ENCODE data around the gene ANO3. TPM values are rescaled to one million over a fixed set of nuclear protein-coding genes. Genes with fewer than 3 reads are reported as not detected.
"Not testable (repeated sequence)": the region's sequence is repeated elsewhere in the genome, so short reads cannot be mapped to it uniquely, and the experiment has no call there.

Gene ANO3
- total RNA-seq (2014; rRNA removed; shearing (Covaris generic)) = not detected in 2 replicates

DNA sequence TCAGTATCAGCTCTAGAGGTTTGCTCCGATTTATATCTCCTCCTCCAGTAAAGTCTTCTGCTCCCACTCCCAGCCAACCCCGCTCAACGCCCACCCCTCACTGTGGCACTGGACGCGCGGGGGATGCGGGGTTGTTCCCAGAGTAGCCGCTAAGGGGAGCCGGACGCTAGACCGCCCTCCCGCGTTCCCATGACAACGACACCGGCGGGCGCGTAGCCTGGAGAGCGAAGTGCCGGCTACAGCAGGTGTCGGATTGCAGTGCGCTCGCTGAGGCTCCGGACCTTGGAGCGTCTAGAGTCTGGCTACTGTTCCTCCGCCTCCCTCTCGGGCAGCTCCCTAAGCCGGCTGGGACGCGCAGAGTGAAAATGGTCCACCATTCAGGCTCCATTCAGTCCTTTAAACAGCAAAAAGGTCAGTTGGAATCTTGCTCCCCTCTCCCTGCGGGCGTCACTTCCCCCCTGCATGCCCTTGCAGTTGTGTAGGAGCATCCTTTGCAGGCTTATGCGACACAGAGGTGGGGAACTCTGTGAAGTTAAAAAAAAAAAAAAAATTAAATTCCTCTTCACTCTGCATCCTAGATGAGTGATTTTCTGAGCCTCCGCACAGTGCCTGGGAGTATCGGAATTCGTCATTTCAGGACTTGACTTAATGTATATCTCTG, at the start of gene ANO3:
Gene ANO3 (plus strand): TSS at position 220 of the 661 bp plus-strand sequence. CDS start 146 bp downstream, at position 366.
- in situ Hi-C loops (cut with HindIII; ENCODE audit: low sequenced_read_pairs) = no loop called here
- peak; percentile 41 for DNase-seq (ENCODE audit: low spot score)

DNA sequence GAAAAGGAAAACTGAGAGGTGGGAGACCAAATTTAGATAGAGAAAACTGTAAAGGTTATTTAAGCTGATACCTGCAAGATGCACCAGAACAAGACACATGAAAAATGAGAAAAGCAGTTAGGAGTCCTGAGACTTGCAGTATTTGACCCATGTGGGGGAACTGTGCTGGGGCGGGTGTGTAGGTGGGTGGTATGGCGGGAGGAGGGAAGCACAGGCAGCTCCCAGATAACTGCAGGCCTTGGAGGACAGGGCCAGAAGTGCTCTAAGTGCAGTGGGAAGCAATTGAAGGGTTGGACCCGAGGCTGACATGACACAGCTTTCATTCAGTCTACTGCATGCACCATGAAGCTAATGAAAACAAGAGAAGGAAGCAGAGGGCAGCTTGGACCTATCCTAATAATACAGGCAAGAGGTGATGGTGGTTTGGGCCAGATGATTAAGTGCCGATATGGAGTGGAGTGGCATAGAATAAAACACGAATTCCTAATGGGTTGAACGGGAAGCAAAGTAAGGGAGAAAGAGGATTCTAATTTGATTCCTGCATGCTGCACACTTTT, 48.0 kb upstream of the ANO3 start:
- in situ Hi-C loops (cut with HindIII; ENCODE audit: low sequenced_read_pairs) = no loop called here
- DNase-seq (ENCODE audit: low spot score) = no peak

DNA sequence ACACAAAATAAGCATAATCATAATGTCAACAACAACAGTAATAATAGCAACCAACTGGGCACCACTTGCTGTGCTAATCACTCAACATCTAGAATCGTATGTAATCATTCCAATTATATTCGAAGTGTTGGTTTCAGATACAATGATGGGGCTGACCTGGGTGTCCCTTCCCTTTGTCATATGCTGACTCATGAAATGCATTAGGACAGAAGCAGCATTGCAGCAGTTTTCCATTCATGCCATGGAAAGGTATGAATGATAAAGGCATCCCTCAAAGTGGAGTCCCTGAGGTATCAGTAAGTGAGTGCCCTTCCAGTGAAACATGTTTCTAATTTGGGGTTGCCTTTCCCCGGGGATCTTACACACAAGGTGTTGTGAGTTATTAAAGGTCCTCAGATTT, 46.3 kb upstream of the ANO3 start:
- in situ Hi-C loops (cut with HindIII; ENCODE audit: low sequenced_read_pairs) = no loop called here

DNA sequence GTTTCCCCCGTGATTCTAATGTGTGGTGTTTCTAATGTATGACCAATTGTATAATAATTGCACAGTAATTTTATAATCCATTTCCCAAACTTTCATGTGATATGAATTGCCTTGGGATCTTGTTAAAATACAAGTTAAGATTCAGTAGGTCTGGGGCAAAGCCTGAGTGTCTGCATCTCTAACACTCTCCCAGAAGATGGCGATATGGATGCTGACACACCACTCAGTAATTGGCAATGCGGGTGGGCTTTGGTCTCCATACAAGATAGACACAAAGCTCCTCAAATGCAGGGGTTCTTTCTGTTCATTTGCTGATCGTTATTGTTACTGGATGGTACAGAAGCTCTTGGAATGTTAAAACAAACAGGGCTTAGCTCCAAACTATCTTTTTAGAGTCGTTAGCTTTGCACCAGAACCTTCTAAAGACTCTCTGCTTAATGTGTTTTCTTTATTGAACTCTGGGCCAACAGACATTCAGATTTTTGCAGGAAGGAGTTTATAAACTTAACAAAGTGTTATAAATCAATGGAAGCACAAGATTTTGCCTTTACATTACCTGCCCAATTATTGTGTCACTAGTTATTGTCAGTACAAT, 45.4 kb upstream of the ANO3 start:
- DNase-seq (ENCODE audit: low spot score) = no peak
- in situ Hi-C loops (cut with HindIII; ENCODE audit: low sequenced_read_pairs) = no loop called here

More for the DNA sequence above, 46.3 kb upstream of the ANO3 start:
- DNase-seq (ENCODE audit: low spot score) = no peak

DNA sequence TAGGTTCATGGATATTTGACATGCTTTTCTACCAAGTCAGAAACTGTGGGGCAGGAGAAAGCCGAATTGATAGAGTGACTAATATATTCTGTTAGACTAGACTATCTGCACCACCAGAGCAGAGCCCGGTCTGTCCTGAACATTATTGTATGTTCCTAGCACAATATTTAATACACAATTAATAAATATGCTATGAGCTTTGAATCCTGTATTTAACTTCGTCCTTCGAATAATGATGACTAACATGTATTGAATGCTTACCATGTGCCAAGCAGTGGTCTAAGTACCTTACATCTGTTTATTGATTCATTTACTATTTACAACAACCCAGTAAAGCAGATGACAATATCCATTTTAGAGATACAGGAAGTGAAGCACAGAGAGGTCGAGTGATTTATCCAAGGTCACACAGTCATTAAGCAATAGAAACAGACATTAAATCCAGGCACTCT, 44.8 kb upstream of the ANO3 start:
- in situ Hi-C loops (cut with HindIII; ENCODE audit: low sequenced_read_pairs) = no loop called here
- DNase-seq (ENCODE audit: low spot score) = no peak

DNA sequence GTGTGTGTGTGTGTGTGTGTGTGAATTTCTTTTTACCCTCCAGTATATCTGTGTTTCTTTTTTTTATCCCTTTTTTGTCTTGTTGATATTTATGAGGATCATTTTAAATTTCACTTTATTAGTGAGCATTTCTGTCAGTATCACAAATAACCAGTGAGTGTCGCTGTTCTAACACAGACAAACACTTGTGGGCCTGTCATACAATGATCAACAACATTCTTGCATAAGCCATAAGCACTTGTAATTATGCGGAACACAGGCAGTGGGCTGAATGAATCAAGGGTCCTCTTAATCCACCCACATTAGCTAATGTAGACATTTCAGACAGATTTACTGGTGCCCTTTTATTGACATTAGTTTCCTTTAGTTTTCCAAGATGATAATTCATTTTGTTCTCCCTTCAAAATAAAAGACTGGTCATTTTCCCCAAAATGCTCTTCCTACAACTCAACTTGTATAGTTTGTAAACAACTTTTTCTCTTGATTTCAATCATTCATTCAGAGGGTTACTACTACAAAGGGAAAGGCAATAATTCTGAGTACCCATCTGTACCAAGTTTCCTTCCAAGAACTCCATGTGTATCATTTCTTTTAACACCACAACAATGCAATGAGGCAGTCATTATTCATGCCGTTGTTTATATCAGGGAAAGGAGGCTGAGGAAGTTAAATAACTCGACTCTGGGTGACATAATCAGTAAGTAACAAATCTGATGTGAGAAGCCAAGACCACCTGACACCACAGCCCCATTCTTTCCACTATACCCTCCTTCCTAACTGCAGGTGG, 34.5 kb upstream of the ANO3 start:
- peak; percentile 22 for DNase-seq (ENCODE audit: low spot score)
- in situ Hi-C loops (cut with HindIII; ENCODE audit: low sequenced_read_pairs) = no loop called here

DNA sequence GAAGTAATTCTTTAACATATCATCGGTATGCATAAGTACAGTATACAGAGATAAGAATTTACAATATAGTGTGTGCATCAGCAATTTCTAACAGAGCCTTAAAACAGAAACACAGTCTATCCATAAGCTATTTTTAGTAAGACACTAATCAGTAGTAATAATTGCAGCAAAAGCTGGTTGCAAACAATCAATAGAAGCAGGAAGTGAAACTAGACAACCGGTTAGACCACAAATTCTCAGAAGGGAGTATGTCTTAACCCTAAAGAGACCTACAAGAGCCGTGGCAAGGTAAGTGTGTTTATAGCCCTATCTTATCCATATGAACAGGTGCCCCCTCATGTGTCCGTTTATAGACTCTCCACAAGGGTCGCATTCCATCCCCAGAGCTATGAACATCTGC, 15.6 kb upstream of the ANO3 start:
- DNase-seq (ENCODE audit: low spot score); in situ Hi-C loops (cut with HindIII; ENCODE audit: low sequenced_read_pairs): not testable (repeated sequence)

DNA sequence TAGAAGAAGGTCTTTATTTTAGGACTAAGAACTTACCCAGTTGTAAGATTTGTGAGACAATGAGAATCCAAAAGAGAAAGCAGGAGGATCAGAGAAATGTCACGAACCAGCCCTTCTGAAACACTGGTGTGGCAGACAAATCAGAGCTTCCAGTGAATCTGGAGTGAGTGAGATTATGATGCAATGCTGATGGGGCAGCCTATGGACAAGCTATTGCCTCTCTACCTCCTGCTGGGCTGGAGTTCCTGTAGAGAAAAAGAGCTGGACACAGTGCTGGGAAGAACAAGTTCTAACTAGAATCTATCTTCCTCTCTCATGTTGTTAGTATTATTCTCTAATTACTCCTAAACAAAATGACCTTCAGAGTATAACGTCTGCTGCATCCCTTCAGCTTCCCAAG, 12.0 kb upstream of the ANO3 start:
- DNase-seq (ENCODE audit: low spot score) = no peak
- in situ Hi-C loops (cut with HindIII; ENCODE audit: low sequenced_read_pairs) = no loop called here

DNA sequence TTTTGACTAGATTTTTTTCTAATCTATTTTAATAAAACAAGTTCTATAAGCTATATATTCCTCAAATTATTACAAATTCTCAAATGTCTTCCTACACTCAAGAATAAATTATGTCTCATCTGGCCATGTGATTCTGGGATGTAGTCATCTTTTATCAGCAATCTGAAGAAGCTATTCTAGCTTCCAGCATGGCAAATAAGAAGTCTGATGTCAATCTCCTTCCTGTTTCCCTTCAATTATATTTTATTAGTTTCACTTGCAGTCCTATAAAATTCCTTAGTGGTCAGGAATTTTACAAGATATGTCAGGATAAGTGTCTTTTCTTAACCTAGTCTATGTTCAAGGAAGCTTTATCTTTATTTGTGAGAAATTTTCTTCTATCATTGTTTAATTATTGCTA, 10.4 kb upstream of the ANO3 start:
- in situ Hi-C loops (cut with HindIII; ENCODE audit: low sequenced_read_pairs) = no loop called here

DNA sequence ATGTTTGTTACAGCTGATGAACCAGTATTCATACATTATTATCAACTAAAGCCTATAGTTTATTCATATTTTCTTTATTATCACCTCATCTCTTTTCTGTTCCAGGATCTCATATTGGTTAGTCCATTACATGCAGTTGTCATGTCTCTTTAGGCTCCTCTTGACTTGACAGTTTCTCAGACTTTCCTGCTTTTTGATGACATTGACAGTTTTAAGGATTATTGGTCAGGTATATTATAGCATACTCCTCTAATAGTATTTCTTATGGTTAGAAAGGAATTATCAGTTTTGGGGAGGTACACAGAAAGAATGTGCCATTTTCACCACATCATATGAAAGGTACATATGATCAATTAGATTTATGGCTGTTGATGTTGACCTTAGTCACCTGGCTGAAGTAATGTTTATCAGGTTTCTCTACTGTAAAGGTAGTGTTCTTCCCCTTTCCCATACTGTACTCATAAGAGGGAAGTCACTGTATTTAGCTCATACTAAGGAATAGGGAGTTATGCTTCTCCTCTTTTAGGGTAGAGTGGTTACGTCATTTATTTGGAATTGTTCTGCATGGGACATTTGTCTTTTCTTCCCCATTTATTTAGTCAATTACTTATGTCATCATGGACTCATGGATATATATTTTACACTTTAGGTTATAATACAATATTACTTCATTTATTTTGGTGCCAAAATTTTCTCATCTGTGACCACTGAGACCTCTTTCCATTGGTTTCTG, 9.4 kb upstream of the ANO3 start:
- in situ Hi-C loops (cut with HindIII; ENCODE audit: low sequenced_read_pairs) = no loop called here
- DNase-seq (ENCODE audit: low spot score) = no peak

More for the DNA sequence above, 10.4 kb upstream of the ANO3 start:
- no peak for DNase-seq (ENCODE audit: low spot score)

DNA sequence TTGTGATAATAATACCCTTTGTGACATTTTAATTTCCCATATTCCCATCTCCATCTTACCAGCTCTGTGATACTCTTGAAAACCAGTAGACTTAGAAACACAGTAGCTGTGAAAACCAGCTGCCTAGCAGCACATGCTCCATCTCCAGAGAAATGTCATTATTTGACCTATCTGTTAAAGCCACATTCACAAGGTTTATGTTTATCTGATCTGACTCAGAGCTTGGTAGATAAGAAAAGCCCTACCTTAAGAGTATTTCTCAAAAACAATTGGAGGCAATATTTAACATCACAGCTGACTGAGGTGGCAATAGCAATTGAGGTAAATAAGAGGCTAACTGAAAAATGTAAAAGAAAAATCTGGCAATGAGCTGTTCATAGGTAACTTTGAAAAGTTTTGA, 8.1 kb upstream of the ANO3 start:
- no peak for DNase-seq (ENCODE audit: low spot score)
- in situ Hi-C loops (cut with HindIII; ENCODE audit: low sequenced_read_pairs) = no loop called here

DNA sequence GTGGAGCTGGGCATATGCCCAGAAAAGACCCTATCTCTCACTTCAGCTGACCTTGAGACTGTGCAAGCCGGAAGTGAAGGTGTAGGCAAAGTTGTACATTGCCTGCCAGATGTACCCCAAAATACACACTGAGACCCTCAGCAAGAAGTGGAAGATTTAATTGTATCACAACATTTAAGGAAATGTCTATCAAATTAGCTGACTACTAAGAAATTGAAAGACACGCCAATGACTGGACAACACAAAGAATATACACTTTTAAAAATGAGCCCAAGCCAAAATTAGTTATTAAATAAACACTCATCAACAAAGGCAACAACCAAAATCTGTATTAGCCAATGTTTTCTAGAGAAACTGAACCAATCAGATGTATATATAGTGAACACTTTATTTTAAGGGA, 7.7 kb upstream of the ANO3 start:
- in situ Hi-C loops (cut with HindIII; ENCODE audit: low sequenced_read_pairs) = no loop called here
- DNase-seq (ENCODE audit: low spot score) = no peak

DNA sequence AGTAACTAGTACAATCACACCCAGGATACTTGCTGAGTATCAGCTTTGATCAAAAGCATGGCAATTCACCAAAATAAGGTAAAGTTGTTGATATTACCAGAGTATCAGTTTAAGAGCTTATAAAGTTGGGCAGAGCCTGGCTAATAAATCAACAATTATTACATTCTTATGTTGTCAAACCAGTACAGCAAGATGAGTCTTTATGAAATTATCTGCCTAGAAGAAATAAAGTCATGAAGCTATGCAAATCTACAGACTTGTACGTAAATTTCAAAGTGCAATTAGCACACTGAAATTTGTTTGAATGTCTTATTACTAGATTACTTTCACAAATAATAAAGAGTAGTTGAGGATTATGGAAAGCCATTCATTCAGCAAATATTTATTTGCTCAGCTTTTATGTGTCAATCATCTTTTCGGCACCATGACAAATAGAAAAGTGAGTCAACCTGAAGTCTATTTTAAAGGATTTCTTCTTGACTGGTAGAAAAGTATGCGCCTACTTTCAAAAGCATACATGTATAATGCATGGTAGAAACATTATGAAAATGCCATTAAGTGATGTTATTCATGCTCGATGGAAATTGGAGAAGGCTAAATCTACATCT, 5.0 kb upstream of the ANO3 start:
- in situ Hi-C loops (cut with HindIII; ENCODE audit: low sequenced_read_pairs) = no loop called here
- no peak for DNase-seq (ENCODE audit: low spot score)

DNA sequence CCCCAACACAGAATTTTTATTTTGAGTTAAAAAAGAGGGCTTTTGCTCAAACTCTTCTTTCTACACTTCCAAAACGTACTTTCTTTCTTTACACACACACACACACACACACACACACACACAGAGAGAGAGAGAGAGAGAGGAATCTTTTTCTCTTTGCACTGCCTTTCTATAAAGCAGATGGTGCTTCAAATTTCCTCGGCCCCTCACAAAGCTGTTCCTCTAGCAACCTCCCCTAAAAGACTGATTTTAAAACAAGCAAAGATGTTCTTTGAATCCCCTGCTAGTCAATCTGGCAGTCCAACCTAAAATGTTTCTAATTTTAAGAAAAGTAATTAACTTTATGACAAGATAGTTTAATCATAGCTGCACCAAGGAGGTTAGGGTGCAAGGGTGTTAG, 2.7 kb upstream of the ANO3 start:
- in situ Hi-C loops (cut with HindIII; ENCODE audit: low sequenced_read_pairs) = no loop called here
- no peak for DNase-seq (ENCODE audit: low spot score)

DNA sequence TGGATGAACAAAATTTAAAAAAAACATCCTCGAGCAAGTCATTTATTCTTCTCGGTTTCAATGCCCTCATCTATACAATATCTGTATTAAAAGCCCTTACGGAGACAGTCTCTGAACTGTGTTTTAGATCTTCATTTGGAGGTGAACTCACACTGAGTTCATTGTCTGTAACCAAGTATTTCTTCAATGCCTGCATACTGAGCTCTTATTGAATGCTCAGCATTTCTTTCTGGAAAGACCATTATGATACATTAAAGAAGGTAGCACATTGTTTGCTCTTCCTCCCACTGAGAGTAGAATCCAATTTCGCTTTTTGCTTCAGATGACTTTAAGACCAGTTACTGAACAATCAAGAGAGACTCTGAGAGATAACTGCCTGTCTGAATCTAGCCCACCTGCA, 1.7 kb upstream of the ANO3 start:
- no peak for DNase-seq (ENCODE audit: low spot score)
- in situ Hi-C loops (cut with HindIII; ENCODE audit: low sequenced_read_pairs) = no loop called here

DNA sequence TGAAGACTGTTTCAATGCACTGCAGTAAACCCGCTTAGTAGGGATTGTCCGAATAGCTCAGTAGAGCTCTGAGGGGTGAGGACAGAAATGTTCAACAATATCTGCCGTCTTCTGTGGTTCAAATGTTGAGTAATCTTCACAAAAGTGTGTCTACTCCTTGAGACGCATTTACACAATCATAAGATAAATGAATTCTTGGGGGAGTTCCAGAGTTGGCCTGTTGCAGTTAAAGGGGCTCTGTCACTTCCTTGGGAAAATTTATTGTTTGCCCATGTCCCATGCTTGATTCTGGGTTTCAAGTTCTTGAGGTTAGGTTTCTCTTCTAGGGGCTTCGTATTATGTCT, 614 bp downstream of the ANO3 start:
- in situ Hi-C loops (cut with HindIII; ENCODE audit: low sequenced_read_pairs) = no loop called here
- DNase-seq (ENCODE audit: low spot score) = no peak

DNA sequence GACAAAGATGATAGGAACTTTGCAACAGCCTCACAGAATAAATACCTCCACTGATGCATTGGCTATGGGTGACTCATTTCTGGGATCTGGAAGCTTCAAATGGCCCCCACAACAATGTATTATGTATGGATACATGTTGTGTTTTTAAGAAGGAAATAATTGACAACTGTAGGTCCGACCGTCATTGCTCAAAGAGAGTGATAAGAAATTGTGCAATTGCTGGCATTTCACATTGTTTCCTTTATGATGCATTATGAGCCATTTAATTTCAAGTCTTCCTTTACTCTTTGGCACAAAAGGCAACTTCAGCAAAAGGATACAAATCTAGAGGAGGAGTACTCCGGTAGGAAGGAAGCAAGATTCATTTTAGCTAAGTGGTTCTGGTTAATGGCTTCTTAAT, 2.0 kb downstream of the ANO3 start:
- no peak for DNase-seq (ENCODE audit: low spot score)
- in situ Hi-C loops (cut with HindIII; ENCODE audit: low sequenced_read_pairs) = no loop called here

DNA sequence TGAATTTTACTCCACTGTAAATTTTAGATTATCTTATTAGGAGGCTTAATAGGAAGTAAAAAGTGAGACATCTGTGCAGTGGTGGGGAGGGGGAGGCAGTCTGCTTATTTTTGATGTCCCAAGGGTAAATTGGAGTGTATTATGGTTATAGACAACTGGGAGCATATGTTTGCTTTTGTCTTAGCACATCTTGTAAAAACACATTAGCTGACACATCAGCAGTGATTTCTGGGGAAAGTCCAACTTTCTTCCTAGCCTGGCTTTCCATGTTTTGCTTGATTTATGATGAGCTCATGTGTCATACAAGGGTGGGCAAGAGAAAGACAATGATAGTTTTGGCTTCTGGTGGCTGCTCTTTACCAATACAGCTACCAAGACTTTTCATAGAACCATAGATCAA, 4.0 kb downstream of the ANO3 start:
- in situ Hi-C loops (cut with HindIII; ENCODE audit: low sequenced_read_pairs) = no loop called here
- no peak for DNase-seq (ENCODE audit: low spot score)

DNA sequence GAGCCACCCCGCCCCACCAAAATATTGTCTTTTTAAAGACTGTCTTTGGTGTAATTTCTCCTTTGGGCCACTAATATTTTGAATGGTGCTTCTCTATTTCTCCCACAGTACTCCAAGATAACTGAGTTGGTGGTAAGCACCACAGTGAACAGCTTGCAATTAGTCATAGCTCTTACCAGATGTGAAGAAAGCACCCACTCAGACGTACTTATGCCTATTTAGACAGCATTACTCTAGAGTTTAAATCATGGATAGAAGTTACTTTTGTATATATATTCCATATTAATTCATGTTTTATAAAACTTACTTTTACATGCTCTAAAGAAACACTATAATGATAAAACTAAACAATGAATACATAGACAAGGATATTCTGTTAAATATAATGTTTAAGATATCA, 12.7 kb downstream of the ANO3 start:
- in situ Hi-C loops (cut with HindIII; ENCODE audit: low sequenced_read_pairs) = no loop called here
- DNase-seq (ENCODE audit: low spot score) = no peak

Data from G401 (cell line).